ENCODE results near the gene NOP9.

The NOP9 gene

GRCh38 chr14:24282736-24283135 is 16.9 kb upstream of the NOP9 start:
- DNase-seq (ENCODE audit: low read depth in 2 of 2), result no peak

GRCh38 chr14:24283796-24284460 is 15.7 kb upstream of the NOP9 start:
- no peak for DNase-seq (ENCODE audit: low read depth in 2 of 2)

DNA sequence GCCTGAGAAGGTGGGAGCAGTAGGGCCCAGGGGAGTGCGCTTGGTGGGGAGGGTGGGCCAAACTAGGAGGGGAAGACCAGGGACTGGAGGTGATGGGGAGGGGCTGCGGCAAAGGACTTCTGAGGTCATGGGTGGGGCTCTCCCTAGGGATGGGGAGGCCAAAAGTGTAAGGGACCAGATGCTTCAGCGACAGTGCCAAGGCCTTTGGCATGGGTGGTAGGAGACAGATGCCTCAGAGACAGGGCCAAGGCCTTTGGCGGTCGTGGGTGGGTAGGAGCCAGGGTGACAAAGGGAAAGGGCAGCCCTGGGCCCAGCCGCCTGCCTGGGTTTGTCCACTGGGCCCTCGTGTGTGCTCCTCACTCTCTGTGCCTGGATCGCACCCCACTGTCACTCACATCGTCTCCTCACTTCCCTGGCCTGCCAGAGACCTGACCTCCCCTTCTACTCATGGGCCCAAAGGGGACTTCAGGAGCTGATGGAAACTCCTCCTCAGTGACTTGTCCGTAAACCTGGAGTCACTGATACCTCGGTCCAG is 15.1 kb upstream of the NOP9 start:
- DNase-seq (ENCODE audit: low read depth in 2 of 2), result no peak

DNA sequence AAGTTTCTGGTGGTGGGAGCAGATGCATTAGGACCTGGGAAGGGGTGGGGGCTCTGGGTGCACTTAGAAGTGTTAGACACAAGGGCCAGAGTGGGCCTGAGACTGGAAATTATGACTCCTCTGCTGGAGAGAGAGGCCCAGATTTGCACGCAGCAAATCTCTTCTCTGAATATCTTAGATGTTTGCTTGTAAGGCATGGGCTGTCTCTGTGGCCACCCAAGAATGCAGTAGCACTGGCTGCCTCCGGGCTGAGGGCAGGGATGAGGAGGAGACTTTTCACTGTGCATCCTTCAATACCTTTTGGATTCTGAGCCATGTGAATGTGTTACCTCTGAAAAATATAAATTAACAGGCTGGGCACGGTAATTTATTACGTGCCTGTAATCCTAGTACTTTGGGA is 14.3 kb upstream of the NOP9 start:
- DNase-seq (ENCODE audit: low read depth in 2 of 2), result no peak

- no peak for DNase-seq (ENCODE audit: low read depth in 2 of 2)
Measured at GRCh38 chr14:24286996-24287395, 12.7 kb upstream of the NOP9 start.

GRCh38 chr14:24289649-24290280 is 9.9 kb upstream of the NOP9 start:
- no peak for DNase-seq (ENCODE audit: low read depth in 2 of 2)

DNA sequence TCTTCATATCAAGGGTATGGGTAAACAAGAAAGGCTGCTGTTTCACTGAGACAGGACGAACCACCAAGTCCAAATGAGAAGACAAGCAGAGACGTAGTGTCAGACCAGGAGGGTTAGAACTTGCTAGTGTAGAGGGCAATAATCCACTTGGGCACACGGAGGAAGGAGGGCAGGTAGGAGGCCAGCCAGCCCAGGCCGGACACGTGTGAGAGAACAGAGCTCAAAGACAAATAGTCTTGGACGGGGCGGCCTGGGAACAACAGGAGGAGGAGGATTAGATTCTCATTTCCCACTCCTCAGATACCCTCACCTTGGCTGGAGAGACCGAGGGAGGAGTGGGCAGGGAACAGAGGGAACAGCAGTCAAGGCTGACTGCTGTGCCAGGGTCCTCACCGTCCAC is 8.9 kb upstream of the NOP9 start:
- no peak for DNase-seq (ENCODE audit: low read depth in 2 of 2)

GRCh38 chr14:24291446-24292117 is 8.1 kb upstream of the NOP9 start:
- no peak for DNase-seq (ENCODE audit: low read depth in 2 of 2)

DNA sequence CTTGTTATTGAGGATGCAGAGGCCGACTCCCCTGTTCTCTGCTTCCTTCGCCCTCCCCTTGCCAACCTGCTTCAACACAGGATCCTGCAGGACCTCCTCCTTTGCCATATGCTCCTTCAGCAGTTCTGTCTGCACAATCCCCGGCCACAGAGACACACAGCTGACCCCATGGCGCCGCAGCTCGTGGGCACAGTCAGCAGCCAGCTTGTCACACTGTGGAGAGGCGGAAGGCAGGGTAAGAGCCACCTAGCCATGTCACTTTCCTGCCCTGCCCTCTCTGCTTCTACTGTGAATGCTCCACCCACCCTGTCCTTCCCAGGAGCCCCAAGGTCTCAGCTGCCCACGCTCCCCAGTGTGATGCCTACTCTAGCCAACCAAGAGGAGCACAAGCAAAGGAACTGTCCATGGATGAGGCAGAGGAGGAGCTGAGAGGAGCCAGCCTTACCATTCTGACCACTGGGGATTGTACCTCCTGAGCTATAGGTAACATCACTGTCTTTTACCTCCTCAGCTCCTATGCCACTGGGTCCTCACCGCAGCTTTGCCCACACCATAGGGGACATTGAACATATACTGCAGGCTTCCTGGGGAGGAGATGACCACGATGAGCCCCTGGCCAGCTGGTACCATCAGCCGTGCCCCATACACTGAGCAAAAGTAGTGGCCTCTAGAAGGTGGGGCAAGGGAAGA is 7.4 kb upstream of the NOP9 start:
- DNase-seq (ENCODE audit: low read depth in 2 of 2), result no peak

- DNase-seq (ENCODE audit: low read depth in 2 of 2), result no peak
Measured at GRCh38 chr14:24293525-24293924, 6.1 kb upstream of the NOP9 start.

GRCh38 chr14:24296341-24297157 is 3.1 kb upstream of the NOP9 start:
- peak; percentile 26 to 63 for DNase-seq (ENCODE audit: low read depth in 2 of 2)

DNA sequence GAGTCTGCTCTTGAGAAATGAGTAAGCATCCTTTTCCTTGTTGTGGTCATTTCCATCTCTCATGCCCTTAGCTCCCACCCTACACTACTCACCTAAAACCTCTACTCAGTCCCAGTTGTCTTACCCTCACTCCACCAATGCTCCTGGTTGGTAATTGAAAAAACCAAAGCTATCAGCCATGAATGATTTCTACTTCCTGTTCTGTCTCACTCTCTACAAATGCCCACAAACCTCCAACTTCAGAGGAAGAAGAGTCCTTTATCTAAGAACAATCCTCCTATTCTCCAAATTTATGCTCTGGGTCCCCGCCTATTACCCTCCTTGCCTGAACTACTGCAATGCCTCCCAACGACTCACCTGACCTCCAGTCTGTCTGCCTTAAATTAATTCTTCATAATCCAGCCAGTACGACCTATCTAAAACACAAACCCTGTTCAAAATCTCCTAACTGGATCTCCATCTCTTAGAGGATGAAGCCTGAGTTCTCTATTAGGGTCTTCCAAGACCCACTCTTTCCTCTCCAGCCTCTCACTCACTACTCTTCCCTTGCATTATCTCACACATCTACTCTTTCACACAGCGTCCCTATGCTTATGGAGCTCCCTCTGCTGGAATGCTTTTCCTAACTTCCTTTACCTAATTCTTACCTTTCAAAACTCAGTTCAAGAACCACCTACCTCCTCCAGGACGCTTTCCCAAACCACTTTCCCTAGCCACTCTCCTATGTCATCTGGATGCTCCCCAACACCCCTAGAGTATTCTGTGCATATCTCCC is 2.3 kb upstream of the NOP9 start:
- DNase-seq (ENCODE audit: low read depth in 2 of 2), result no peak

GRCh38 chr14:24298892-24299254 is 777 bp upstream of the NOP9 start:
- no peak for DNase-seq (ENCODE audit: low read depth in 2 of 2)

DNA sequence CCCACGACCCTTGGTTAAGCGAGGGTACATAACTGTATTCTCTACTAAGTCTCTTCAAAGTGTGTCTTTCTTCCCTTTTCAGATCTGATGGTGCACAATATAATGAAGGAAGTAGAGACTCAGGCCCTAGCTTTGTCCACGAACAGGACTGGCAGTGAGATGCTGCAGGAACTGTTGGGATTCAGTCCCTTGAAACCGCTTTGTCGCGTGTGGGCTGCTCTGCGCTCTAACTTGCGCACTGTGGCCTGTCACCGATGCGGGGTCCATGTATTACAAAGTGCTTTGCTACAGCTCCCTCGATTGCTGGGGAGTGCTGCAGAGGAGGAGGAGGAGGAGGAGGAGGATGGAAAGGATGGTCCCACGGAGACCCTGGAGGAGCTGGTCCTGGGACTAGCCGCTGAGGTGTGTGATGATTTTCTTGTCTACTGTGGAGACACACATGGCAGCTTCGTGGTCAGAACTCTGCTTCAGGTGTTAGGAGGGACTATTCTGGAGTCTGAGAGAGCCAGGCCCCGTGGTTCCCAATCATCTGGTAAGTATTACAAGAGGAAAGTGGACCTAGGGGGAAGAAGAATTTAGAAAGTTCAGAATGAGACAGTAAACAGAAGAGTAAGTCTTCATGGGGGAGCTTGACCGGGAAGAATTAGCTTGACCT is 803 bp downstream of the NOP9 start:
- no peak for DNase-seq (ENCODE audit: low read depth in 2 of 2)

DNA sequence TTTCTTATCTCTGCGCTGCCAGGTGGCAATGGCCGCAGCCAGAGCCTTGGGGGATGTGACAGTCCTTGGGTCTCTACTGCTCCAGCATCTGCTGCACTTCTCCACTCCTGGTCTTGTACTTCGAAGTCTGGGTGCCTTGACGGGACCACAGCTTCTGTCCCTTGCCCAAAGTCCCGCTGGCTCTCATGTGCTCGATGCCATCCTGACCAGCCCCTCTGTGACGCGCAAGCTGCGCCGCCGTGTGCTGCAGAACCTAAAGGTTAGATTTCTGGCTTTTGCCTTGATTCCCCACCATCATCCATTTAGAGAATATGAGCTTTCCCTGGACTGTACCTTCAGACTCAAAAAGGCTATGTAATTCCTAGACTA is 4.4 kb downstream of the NOP9 start:
- DNase-seq (ENCODE audit: low read depth in 2 of 2), result no peak

- no peak for DNase-seq (ENCODE audit: low read depth in 2 of 2)
Measured at GRCh38 chr14:24307156-24307574, 7.5 kb downstream of the NOP9 start.

GRCh38 chr14:24307575-24308341 is 8.1 kb downstream of the NOP9 start, which contains the start of gene CIDEB:
Gene CIDEB (minus strand): TSS chr14:24307977. CDS start chr14:24307858, 119 bp downstream.
- DNase-seq (ENCODE audit: low read depth in 2 of 2), result no peak

- DNase-seq (ENCODE audit: low read depth in 2 of 2), result no peak
Measured at GRCh38 chr14:24308342-24309124, 8.9 kb downstream of the NOP9 start.

All from stimulated activated CD8-positive, alpha-beta memory T cell treated with anti-CD3 and anti-CD28 coated beads, Interleukin-15, amount 100 ng/mL, for 4 hours (primary cell).